Stimulated activated CD4-positive, alpha-beta T cell treated with anti-CD3 and anti-CD28 coated beads, Interleukin-2, amount 100 ng/mL, for 48 hours (primary cell): ENCODE results near the gene TLNRD1.

ENCODE experiments used
- DNase-seq, 2 donors: peaks; one replicate each; pipeline ENCODE4 v3.0.0-alpha.2; 2020

Gene TLNRD1

GRCh38 chr15:81002331-81003096 lies 1.8 kb downstream of the TLNRD1 start:
- no peak for DNase-seq

DNA sequence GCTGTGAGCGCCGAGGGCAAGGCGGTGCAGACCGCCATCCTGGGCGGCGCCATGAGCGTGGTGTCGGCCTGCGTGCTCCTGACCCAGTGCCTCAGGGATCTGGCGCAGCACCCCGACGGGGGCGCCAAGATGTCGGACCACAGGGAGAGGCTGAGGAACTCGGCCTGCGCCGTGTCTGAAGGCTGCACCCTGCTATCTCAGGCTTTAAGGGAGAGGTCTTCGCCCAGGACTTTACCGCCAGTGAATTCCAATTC lies 2.3 kb downstream of the TLNRD1 start:
- no peak for DNase-seq

DNA sequence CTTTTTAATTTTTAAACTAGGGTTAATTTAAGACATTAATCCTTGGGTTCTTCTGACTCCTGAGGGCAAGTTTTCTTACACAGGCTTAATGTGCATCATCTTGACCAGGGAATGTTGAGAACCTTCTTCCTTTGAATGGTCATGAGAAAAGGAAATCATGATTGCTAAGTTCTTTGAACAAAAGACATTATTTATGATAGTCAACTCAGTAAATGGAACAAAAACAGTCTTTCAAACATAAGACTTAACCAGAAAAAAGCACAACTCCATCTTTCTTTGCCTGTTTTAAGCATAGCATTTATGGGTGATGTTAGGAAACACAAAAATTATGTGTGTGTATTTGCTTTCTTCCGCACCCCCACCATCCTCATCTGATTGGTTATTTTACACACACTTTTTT lies 5.4 kb downstream of the TLNRD1 start:
- DNase-seq: no peak

GRCh38 chr15:81007428-81008064 lies 6.8 kb downstream of the TLNRD1 start:
- no peak for DNase-seq

- no peak for DNase-seq
These were observed 7.6 kb downstream of the TLNRD1 start for GRCh38 chr15:81008312-81008711.

GRCh38 chr15:81010086-81010485 lies 9.4 kb downstream of the TLNRD1 start:
- DNase-seq: no peak

- DNase-seq: no peak
These were observed 10.9 kb downstream of the TLNRD1 start for GRCh38 chr15:81011593-81011992.

DNA sequence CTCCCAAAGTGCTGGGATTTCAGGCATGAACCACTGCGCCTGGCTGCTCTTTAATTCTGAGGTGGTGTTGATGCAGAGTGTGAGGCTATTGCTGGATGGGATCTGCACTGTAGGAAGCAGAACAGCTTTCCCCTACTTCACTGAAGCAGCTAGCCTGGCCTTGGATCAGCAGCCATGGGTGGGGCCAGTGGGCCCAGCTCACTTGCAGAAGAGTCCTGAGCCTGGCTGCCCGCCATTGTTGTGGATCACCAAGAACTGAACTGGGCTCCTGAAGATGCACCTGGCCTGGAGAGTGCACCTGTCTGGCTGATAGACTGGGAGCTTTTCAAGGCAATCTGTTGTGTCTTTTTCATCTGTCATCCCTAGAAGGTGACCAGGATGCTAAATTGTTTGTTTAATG lies 11.9 kb downstream of the TLNRD1 start:
- no peak for DNase-seq

GRCh38 chr15:81013396-81013929 lies 12.7 kb downstream of the TLNRD1 start:
- DNase-seq: no peak

GRCh38 chr15:81014446-81015093 lies 13.8 kb downstream of the TLNRD1 start:
- no peak for DNase-seq

- no peak for DNase-seq
These were observed 15.1 kb downstream of the TLNRD1 start for GRCh38 chr15:81015621-81016488.

DNA sequence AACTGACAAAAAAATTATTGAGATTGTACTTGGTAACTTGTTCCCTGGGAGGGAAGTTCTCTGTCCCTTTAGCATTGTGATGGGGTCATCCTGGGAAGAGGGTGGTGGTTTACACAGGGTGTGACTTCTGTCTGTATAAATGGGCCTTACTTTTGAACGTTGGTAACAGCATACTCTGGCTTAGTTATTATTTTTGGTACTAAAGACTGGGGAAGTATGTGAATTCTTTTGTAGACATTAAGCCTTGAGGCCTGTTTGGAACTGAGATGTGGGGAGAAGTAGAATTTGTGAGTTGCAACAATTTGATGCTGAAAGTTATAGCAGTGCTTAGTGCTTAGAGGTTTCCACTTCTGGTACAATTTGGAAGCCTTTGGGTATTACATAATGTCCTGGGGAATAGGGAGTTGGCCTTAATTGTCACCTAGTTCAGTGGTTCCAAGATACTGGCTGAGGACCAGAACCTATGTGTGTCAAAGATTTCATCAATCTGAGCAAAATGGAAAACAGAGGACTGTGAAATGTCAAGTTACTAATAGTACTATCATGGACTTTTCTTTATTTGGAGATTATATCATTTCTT lies 15.9 kb downstream of the TLNRD1 start:
- DNase-seq: no peak

DNA sequence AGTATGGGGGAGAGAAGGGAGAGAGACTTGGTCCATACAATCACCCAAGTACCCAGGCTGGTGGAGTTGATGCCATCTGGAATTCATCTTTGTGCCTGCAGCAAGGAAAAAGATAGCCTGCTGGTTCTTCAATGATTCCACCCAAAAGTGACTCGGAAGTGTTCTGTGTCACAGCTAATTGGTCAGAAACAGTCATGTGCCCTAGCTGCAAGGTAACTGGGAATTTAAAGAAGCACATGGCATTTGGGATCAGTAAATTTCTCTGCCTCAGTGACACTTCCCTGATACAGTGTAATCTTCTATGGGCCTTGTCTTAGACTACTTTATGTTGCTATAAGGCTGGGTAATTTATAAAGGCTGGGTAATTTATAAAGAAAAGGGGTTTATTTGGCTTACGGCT lies 17.5 kb downstream of the TLNRD1 start:
- DNase-seq: no peak

DNA sequence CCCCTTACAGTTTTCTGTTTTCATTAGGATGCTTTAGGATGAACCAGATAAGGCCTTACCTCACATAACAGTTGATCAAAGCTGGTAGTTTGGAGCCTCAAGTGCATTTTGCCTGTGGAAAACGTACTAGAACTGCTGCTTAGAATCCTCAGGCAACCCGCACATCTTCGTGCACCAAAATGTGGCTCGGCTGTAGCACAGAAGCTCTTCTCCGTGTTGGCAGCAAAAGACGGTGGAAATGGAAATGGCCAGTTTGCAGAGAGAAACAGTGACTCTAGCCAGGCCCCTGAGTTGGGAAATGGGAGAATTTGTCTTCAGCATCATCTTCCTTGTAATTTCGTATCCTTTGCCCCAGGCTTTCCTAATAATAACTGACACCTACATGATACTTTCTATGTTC lies 20.6 kb downstream of the TLNRD1 start:
- DNase-seq: no peak

- DNase-seq: peak in 1 of 2 donors; percentile 7
These were observed 23.0 kb downstream of the TLNRD1 start for GRCh38 chr15:81023483-81024264.

DNA sequence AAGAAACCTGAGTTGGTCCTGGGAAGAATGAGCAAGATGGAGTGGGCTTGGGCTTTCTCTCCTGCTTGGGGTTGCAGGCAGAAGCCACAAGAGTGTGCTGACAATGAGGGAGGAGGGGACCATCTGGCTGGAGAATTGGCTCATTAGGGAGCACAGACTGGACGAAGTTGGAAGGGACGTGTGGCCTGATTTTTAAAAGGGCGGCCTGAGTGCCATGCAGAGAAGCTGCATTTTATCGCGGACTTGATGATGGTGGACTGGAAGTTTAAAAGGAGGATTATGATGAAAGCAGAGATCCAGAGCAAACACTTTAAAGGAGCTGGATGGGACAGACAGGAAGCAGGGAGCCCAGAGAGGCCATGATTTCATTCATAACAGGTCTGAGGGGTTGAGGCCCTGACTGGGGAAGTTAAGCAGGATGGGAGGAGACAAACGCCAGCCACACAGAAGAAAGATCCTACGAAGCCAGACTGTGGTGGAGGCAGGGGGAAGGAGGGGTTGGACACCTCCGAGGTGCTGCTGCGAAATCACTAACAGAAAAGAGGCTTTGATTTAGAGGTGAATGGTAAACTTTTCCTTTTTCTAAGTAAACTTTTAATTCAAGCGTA lies 23.6 kb downstream of the TLNRD1 start:
- DNase-seq: no peak

DNA sequence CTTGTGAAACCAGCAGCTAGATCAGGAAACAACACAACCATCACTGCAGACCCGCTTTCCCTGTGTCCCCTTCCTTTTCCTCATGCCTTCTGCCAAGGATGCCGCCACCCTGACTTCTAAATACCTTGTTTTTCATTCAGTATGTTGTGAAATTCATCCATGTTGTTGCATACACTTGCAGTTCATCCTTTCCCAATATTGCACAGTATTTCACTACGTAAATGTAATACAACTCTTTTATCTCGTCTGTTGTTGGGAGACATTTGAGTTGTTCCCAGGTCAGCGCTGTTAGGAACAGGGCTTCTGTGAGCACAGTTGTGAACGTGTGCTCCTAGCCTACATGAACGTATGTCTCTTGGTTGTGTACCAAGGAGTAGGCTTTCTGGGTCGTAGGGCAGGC lies 24.2 kb downstream of the TLNRD1 start:
- no peak for DNase-seq

- DNase-seq: no peak
These were observed 25.1 kb downstream of the TLNRD1 start for GRCh38 chr15:81025721-81026370.

- no peak for DNase-seq
These were observed 26.3 kb downstream of the TLNRD1 start for GRCh38 chr15:81026836-81027599.
